Ovary (tissue), 9 donors: ENCODE results near the gene NOX5. TPM values are rescaled to one million over a fixed set of nuclear protein-coding genes. Genes with fewer than 3 reads are reported as not detected.

Experiments
- DNase-seq, 5 donors: peaks; one replicate each; pipeline ENCODE4 v3.0.0-alpha.2; 2019 to 2020
- H3K27ac ChIP-seq, 2 donors: fragments of 200-600 bp; one replicate each; pipeline versions ENCODE4 v1.5.1 to v1.8.0; 2019 to 2022
- H3K27me3 ChIP-seq: fragments of 200-600 bp; one replicate; pipeline ENCODE4 v1.8.0; 2022
- H3K36me3 ChIP-seq: fragments of 200-600 bp; sonication (generic); one replicate; pipeline ENCODE4 v1.5.1; 2019
- H3K4me1 ChIP-seq: one replicate; pipeline ENCODE4 v1.8.1; 2013; ENCODE audit warnings: mild to moderate bottlenecking, moderate library complexity; ENCODE audit not compliant: insufficient read depth
- H3K4me3 ChIP-seq: fragments of 200-600 bp; sonication (generic); one replicate; pipeline ENCODE4 v1.5.1; 2017
- H3K9me3 ChIP-seq, 2 donors: fragments of 200-600 bp in 1 of 2; sonication (generic) in 1 of 2; one replicate each; pipeline versions ENCODE4 v1.5.1 to v1.8.1; 2013 to 2019; ENCODE audit warnings: mild to moderate bottlenecking in 1 of 2, moderate library complexity in 1 of 2
- EP300 ChIP-seq: sonication (generic); formaldehyde crosslinking; IDR thresholded peaks from one replicate; pipeline ENCODE4 v1.6.1; 2017; ENCODE audit warnings: antibody characterized with exemption
- POLR2A ChIP-seq: fragments of 450-650 bp; IDR thresholded peaks from one replicate; pipeline ENCODE4 v1.6.1; 2017; ENCODE audit warnings: antibody characterized with exemption, mild to moderate bottlenecking, moderate library complexity
- WGBS, 3 donors: extraction: QIAGEN DNeasy Blood & Tissue Kit in 1 of 3; methylation state at CpG; one replicate each; pipeline versions ENCODE4 v1.1.5 to v1.1.7; 2013 to 2017; 5-methylcytosine and 5-hydroxymethylcytosine counted together
- intact Hi-C, 4 donors: fragments of 100-400 bp; cut with DNase I; formaldehyde crosslinking; loops; one replicate each; pipeline versions ENCODE4 v1.11.0 to v1.15.1; 2022 to 2023
- polyA plus RNA-seq, 2 donors: library from polyadenylated mRNA; stranded (reverse); fragments of 200-250 nt in 1 of 2; fragments of 350-450 nt in 1 of 2; fragmentation: Illumina TruSeq in 1 of 2; extraction: RNeasy Lipid Tissue Mini Kit (QIAGEN cat#74804) in 1 of 2; gene quantifications; one replicate each; pipeline ENCODE4 v1.2.3, GENCODE V29; 2013 to 2014
- total RNA-seq, 7 donors: library from RNA; depleted of rRNA in 2 of 7; stranded (reverse); fragments of >200 nt in 2 of 7; fragmentation: NEBNext Ultra II Directional in 3 of 7; extraction: Animal tissue kit (Norgen Biotek cat#: 25700) in 3 of 7; gene quantifications; one replicate each; pipeline versions ENCODE4 v1.1.0 to v1.2.4, GENCODE V29; 2016 to 2023
- TF ChIP-seq, protein P1 (sequence below), 3 donors: fragments of 450-650 bp in 2 of 3; fragments of 200-600 bp in 1 of 3; IDR thresholded peaks; one replicate each; pipeline versions ENCODE4 v1.5.1 to v1.8.0; 2016 to 2022; ENCODE audit warnings: antibody characterized with exemption in 3 of 3, mild to moderate bottlenecking in 1 of 3
- donor health status: DM: no; HTN: no; CAD: no; lungs with moderate emphysema.
- donor health status: DM: no; HTN: no; CAD: no.
- donor health status: Bipolar disorder and iron deficiency.
- donor health status: DM: yes; HTN: yes; CAD: no.
- donor health status: DM: no; HTN: no; CAD: no.
- donor health status: DM: yes; HTN: yes; CAD: no.

Gene NOX5
- total and polyA plus RNA-seq, 9 donors: 0.10 to 1.5 (median 0.42) TPM; not detected in 1

DNA sequence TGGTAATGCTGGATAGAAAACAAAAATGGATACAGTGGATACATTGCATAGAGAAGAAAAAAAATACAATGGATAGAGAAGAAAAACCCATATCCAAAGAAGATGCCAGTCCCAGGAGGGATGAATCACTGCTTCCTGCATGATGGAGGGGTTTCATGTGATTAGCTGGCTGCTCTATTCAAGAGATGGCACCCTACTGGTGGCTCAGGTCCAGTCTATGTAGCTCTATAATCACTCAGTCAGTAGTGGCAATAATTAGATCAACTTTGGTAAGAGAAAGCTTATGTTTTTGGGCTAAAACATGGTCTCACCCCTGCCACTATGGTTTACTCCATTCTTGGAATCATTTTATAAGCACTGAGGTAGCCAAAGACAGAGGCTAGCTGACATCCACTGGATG is 33.7 kb upstream of the NOX5 start:
- H3K9me3 ChIP-seq: no peaks in the 10 kb centered on the region
- H3K36me3 ChIP-seq: no peaks in the 10 kb centered on the region
- no peaks in the 10 kb centered on the region for H3K27me3 ChIP-seq
- H3K4me1 ChIP-seq: peaks cover 8% of the 10 kb centered on the region
- TF ChIP-seq POLR2A: no peak
- TF ChIP-seq, protein P1, sequence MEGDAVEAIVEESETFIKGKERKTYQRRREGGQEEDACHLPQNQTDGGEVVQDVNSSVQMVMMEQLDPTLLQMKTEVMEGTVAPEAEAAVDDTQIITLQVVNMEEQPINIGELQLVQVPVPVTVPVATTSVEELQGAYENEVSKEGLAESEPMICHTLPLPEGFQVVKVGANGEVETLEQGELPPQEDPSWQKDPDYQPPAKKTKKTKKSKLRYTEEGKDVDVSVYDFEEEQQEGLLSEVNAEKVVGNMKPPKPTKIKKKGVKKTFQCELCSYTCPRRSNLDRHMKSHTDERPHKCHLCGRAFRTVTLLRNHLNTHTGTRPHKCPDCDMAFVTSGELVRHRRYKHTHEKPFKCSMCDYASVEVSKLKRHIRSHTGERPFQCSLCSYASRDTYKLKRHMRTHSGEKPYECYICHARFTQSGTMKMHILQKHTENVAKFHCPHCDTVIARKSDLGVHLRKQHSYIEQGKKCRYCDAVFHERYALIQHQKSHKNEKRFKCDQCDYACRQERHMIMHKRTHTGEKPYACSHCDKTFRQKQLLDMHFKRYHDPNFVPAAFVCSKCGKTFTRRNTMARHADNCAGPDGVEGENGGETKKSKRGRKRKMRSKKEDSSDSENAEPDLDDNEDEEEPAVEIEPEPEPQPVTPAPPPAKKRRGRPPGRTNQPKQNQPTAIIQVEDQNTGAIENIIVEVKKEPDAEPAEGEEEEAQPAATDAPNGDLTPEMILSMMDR (IDR thresholded peaks at IDR 0.05): no peak
- no peak for TF ChIP-seq EP300
- no peak overlapping the region for H3K4me3 ChIP-seq
- intact Hi-C loops: no loop called here
- no peak for DNase-seq
- no peak overlapping the region for H3K27ac ChIP-seq

DNA sequence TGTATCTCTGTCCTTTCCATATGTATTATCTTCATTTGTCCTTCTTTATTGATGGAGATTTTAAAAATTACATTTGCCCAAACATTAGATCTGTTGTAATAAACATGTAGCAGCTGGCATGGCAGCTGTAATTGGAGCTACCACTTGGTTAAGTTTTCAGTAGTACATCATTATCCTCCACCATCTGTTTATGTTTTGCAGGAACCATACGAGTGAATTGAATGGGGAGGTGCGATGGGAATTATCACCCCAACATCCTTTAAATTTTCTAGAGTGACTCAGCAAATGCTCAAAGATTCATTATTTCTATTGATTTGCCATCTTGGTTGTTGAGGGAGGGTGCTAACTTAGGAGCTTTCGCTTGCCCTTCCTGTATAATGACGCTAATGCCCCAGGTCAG is 32.6 kb upstream of the NOX5 start:
- TF ChIP-seq, protein P1 (IDR thresholded peaks at IDR 0.05): no peak
- H3K27me3 ChIP-seq: no peaks in the 10 kb centered on the region
- 90 to 93% (median 92%) methylated on average over 4 of the region's 4 CpGs for WGBS, 3 donors
- H3K4me1 ChIP-seq: peaks cover 8% of the 10 kb centered on the region
- H3K9me3 ChIP-seq: no peaks in the 10 kb centered on the region
- no peak overlapping the region for H3K4me3 ChIP-seq
- H3K27ac ChIP-seq: no peak overlapping the region
- intact Hi-C loops: no loop called here
- DNase-seq: no peak
- H3K36me3 ChIP-seq: no peaks in the 10 kb centered on the region

GRCh38 chr15:68982976-68983563 is 31.4 kb upstream of the NOX5 start:
- Histone ChIP-seq H3K4me3 (no peak overlapping the region), H3K9me3 (no peaks in the 10 kb centered on the region), H3K36me3 (no peaks in the 10 kb centered on the region), H3K27ac (no peak overlapping the region), H3K4me1 (peaks cover 8% of the 10 kb centered on the region), H3K27me3 (no peaks in the 10 kb centered on the region)
- intact Hi-C loops: no loop called here
- WGBS, 3 donors: 79% methylated on average over 6 of the region's 6 CpGs
- no peak for TF ChIP-seq EP300
- TF ChIP-seq, protein P1 (IDR thresholded peaks at IDR 0.05): no peak
- TF ChIP-seq POLR2A: no peak
- no peak for DNase-seq

DNA sequence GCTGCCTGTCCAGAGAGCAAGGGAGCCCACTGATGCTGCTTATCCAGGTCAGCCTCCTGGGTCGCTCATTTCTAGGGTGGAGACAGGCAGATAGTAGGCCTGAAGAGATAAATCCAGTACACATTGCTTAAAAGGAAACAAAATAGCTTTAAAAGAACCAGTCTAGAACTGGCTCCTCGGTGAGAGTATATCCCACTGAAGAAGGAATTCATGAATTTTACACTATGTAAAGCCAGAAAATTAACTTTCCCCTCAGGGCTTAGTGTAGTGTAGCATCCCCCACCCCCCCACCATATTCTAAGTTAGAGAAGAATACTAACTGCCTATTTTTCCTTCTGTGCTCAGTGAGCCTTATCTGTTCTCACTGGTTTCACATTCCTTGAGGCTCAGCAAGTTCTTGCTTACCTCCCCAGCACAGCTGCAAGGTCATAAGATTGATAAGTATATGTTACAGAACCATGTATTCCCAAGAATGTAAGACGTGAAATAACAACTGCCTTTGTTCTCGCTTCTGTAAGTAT is 30.5 kb upstream of the NOX5 start:
- Histone ChIP-seq H3K27ac (no peak overlapping the region), H3K4me1 (peaks cover 8% of the 10 kb centered on the region), H3K36me3 (no peaks in the 10 kb centered on the region), H3K9me3 (no peaks in the 10 kb centered on the region), H3K27me3 (no peaks in the 10 kb centered on the region), H3K4me3 (no peak overlapping the region)
- TF ChIP-seq EP300 (no peak), POLR2A (no peak)
- TF ChIP-seq, protein P1 (IDR thresholded peaks at IDR 0.05): no peak
- intact Hi-C loops: no loop called here
- WGBS, 3 donors: 8 to 24% (median 8%) methylated on average over 4 of the region's 4 CpGs
- no peak for DNase-seq
